BE2C (cell line): Measurements from ENCODE around the gene SLC35B1.

ENCODE experiments used
- DNase-seq: peaks from one replicate; pipeline ENCODE4 v3.0.0-alpha.2; 2020
- H3K27me3 ChIP-seq: fragments of 250-450 bp; sonication (Bioruptor Pico); 2 replicates; pipeline ENCODE4 v1.5.1; 2020; ENCODE audit warnings: mild to moderate bottlenecking
- H3K36me3 ChIP-seq: fragments of 250-450 bp; sonication (Bioruptor Pico); 2 replicates; pipeline ENCODE4 v1.5.1; 2020; ENCODE audit warnings: mild to moderate bottlenecking
- H3K4me1 ChIP-seq: fragments of 250-450 bp; sonication (Bioruptor Pico); 2 replicates; pipeline ENCODE4 v1.5.1; 2020
- H3K4me3 ChIP-seq: 2 replicates; pipeline ENCODE4 v1.5.1; 2011; ENCODE audit warnings: low read depth, low read length
- H3K9me3 ChIP-seq: fragments of 250-450 bp; sonication (Bioruptor Pico); 2 replicates; pipeline ENCODE4 v1.5.1; 2020
- TF ChIP-seq, protein P1 (sequence below): IDR thresholded peaks from 2 replicates; pipeline ENCODE4 v1.5.1; 2012; ENCODE audit warnings: mild to moderate bottlenecking, low read depth, low read length

The SLC35B1 gene

DNA sequence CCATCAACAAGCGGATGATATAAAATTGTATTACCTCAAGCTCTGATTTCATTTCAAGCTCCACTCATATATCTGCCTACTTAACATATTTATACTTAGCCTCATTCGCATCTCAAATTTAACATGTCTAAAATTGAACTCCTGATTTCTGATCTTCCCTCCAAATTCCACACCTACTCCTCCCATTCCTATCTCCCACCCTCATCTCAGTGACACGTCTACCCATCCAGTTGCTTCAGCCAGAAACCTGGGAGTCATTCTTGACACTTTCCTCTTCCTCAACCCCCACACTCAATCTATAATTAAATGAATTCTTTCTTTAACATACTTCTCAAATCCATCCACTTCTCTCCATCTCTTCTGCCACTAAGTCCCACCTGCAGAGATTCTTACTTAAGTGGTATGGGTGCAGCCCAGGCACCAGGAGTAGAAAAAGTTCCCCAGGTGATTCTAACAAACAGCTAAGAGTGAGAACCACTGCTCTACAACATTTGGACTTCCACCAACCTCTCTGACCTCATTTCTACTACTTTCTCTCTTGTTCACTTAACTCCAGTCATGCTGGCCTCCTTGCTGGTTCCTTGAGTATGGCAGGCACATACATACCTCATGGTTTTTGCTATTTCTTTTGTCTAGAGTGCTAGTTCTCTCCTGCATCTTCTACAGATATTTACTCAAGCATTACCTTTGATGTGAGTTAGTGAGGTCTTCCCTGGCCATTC is 47.9 kb downstream of the SLC35B1 start:
- Histone ChIP-seq H3K4me1 (no peaks in the 10 kb centered on the region), H3K27me3 (no peaks in the 10 kb centered on the region), H3K36me3 (no peaks in the 10 kb centered on the region), H3K4me3 (no peak overlapping the region), H3K9me3 (no peaks in the 10 kb centered on the region; the same call in 1 of the 2 replicates)
- no peak for DNase-seq
- TF ChIP-seq, protein P1, sequence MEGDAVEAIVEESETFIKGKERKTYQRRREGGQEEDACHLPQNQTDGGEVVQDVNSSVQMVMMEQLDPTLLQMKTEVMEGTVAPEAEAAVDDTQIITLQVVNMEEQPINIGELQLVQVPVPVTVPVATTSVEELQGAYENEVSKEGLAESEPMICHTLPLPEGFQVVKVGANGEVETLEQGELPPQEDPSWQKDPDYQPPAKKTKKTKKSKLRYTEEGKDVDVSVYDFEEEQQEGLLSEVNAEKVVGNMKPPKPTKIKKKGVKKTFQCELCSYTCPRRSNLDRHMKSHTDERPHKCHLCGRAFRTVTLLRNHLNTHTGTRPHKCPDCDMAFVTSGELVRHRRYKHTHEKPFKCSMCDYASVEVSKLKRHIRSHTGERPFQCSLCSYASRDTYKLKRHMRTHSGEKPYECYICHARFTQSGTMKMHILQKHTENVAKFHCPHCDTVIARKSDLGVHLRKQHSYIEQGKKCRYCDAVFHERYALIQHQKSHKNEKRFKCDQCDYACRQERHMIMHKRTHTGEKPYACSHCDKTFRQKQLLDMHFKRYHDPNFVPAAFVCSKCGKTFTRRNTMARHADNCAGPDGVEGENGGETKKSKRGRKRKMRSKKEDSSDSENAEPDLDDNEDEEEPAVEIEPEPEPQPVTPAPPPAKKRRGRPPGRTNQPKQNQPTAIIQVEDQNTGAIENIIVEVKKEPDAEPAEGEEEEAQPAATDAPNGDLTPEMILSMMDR = no peak

DNA sequence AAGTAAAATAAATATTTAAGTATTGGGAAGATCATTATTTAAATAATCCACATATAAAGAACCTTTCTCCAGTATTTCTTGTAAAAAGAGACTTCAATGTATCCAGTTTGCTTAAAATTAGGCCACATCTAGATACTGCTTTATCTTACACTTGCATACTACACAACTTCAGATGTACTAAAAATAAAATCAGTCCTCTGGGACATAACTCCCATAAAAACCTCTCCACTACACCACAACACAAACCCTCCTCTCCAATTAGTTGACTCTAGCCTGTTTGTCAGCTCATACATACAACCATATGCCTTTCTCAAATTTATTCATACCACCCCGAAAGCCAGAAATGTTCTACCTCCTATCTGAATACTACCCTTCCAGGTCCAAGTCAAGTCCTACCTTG is 51.5 kb downstream of the SLC35B1 start:
- Histone ChIP-seq H3K36me3 (no peaks in the 10 kb centered on the region), H3K4me1 (no peaks in the 10 kb centered on the region), H3K4me3 (no peak overlapping the region), H3K9me3 (no peaks in the 10 kb centered on the region; the same call in 1 of the 2 replicates), H3K27me3 (no peaks in the 10 kb centered on the region)
- no peak for DNase-seq
- TF ChIP-seq, protein P1 = no peak
